ENCODE measurements around the gene CEP350.
"Not testable (repeated sequence)": the region's sequence is repeated elsewhere in the genome, so short reads cannot be mapped to it uniquely, and the experiment has no call there.

The CEP350 gene

DNA sequence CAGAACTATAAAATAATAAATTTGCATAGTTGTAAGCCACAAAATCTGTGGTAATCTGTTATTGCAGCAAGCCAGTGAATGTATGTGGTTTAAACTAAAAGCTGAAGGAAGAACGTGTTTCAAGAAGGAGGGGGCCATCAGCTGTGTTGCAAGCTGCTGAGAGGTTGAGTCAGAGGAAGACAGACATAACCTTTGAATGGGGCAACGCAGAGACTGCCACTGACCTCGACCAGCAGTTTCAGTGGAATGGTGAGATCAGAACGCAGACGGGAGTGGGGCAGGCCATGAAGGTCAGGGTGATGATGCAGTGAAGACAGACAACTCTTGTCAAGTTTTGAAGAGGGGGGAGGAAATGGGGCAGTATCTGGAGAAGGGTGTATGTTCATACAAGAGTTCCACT lies 176.9 kb downstream of the CEP350 start:
- no peak for DNase-seq

DNA sequence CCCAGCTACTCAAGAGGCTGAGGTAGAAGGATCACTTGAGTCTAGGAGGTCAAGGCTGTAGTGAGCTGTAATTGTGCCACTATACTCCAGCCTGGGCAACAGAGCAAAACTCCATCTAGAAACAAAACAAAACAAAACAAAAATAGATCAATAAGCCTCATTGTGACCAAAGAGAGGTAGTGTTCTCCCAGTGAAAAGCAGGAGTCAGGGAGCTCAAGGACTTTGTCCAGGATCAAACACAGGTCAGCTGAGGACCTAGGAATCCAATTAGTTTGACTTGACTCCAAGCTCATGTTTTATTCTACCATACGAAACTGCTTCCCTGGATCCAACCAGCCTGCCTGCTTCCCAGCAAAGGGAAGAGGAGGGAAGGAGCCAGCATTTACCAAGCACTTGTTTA lies 178.6 kb downstream of the CEP350 start:
- DNase-seq: no peak

DNA sequence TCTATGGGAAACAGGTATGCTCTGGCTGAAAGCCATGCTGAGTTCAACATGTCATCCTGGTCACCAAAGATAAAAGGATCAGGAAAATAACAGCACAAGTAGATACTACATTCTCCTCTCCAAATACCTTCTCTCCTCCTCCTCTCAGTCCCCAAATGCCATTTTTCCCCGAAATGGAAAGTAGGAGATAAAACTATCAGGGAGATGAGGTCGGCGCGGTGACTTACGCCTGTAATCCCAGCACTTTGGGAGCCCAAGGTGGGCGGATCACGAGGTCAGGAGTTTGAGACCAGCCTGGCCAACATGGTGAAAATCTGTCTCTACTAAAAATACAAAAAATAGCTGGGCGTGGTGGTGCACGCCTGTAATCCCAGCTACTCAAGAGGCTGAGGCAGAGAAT lies 179.1 kb downstream of the CEP350 start:
- not testable (repeated sequence) for DNase-seq

DNA sequence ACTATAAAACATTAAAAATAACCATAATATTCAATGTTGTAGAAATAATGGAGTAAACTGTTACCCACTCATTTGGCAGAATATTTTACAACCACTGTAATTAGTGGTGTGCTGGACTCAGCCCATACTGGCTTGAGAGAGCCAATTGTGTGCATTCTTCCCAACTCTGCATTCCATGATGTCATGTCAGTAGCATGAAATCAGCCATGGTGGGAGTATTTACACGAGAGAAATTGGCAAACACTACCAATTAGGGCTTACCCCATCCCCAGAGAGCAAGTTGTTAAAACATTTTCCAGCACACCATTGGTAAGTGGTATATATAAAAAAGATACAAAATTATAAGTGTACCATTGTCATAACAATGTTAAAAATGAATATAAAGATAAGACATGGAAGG lies 180.9 kb downstream of the CEP350 start:
- no peak for DNase-seq

DNA sequence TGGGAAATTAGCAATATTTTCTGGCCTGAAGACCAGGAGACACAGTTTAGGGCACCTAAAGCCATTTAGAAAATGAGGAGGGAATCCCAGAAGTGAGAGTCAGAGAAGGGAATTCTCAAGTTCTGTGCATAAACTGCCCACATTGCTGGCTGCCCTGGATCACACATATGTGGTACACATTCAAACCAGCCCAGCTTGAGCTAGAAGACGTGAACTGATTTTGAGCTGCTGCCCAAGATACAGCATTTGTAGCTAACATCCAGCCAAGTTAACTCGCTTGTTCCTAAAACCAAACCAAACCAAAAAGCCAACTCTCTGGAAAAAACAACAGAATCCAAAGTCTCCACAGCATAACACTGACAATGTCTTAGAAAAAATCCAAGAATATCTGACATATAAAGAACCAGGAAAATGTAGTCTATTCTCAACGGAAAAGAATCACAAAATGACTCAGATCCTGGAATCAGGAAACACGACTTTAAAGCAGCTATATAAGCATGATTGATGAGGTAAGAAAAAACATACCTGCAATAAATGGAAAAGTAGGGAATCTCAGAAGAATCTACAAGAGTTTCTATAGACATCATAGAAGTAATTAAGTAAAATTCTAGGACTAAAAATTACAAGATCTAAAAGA lies 181.8 kb downstream of the CEP350 start:
- no peak for DNase-seq

DNA sequence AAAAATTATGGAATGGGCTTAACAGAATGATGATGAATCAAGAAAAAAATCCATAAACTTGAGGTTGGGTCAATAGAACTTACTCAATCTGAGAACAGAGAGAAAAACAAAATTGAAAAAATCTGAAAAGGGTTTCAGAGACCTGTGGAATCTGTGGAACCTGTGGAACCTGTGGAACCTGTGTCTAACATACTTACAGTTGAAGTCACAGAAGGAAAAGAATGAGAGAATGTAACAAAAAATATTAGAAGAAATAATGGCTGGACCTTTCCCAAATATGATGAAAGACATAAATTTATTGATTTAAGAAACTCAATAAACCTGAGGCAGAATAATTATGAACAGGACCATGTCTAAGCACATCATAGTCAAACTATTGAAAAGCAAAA lies 182.4 kb downstream of the CEP350 start:
- DNase-seq: no peak

DNA sequence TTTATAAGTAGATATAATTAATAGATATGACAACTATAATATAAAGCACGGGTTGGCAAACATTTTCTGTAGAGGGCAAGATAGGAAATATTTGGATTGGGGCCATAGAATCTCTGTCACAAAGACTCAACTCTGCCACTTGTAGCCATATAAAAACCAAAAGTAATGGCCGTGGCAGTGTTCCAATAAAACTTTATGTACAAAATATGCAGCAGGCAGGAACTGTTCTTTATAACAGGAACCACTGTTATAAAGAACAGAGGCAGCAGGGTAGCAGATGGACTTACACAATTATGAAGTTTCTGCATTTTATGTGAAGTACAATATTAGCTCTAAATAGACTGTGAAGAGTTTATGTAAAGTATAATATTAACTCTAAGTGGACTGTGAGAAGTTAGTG lies 183.2 kb downstream of the CEP350 start:
- DNase-seq: no peak

DNA sequence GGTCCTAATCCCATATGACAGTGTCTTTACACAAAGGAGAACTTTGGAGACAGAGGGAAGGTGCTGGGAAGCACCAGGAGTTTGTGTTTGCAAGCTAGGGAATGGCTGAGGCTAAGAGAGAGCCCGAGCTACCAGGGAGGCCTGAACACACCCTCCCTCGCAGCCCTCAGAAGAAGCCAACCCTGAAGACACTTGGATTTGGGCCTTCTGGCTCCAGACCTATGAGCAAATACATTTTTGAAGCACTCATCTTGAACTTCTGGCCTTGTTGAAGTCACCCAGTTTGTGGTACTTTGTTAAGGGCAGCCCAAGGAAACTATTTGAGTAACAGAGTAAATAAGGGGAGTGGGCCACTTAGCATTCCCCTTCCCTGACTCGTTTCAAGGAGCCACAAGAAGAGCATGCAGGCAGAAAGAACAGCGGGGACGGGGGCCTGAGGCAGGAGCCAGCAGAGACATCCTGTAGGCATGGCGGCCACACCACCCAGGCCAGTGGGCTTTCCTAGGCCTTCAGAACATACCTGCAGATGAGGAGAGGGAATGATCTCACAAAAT lies 186.8 kb downstream of the CEP350 start:
- no peak for DNase-seq

DNA sequence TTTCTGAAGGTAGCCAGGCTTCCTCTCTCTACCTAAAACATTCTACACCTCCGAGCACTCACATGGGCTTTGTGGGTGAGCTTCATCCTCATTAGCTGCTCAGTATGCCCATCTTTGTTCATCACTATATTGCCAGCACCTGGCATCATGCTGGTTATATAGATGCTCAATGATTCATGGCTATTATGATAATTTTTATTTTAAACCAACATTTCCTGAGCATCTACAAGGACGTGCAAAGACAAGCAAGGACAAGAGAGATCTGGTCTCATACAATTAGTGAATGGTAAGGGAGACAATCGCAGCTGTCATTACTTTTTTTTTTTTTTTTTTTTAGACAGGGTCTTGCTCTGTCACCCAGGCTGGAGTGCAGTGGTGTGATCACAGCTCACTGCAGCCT lies 188.7 kb downstream of the CEP350 start:
- no peak for DNase-seq

DNA sequence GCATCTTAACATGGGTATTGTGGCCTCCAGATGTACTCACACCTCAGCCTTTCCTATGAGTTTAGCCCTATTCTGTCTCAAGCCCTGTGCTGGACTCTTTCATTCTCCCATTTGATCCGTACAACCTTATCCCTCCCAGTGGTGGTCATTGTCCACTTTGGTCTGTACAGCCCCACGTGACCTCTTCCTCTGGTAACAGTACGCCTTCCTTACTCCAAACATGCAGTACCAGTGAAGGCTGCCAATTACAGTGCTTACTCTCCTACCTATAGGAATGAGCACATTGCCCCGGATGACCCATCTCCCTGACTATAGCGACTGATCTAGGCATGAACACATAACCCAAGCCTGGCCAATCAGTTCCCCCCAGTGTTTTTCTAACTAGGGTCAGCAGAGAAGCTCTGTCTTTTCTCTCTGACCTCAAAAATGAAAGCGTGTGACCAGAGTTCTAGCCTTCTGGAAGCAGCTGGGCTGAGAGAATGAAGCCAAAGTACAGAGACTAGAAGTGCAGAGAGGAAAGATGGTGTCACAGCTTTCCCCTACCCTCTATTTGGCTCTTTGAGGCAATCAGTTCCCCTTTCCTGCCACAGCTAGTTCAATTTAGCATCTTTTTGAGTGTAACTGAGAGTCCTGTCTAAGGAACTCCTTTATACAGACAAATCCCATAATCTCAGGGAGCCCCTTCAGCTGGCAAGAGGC lies 190.2 kb downstream of the CEP350 start:
- DNase-seq: no peak

DNA sequence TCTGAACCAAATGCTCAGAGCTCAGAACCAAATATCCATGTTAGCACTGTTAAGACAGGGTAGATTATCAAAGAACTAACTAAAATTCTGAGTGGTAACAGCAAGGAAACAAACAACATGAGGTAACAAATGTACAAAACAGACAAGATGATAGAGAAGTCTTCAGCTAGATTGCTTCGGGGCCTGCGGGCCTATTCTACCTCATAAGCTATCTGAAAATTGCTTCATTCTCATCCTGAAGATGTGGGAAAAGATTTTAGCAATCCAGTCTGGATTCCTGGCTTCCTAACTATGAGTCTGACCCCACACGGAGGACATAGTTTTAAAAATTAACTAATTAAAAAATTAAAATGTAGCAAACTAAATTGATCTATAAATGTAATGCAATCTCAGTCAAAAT lies 190.8 kb downstream of the CEP350 start:
- no peak for DNase-seq

DNA sequence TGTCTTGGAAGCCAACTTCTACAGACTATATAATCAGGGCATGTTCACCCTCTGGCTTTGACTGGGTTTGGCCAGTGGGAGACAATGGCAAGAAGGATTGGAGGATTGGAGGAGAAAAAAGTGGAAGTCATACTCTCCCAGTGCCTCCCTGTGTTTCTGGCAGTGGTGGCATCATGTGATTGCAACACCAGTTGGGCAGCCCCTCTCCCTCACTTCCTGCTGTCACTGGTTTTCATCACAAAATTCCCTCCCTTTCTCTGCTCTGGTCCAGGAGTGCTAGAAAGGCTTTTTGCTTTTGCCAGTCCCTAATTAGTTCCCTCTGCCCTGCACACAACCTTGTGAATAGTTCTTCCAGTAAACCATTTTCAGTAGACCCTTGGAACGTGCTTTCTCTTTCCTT lies 196.4 kb downstream of the CEP350 start:
- DNase-seq: no peak

DNA sequence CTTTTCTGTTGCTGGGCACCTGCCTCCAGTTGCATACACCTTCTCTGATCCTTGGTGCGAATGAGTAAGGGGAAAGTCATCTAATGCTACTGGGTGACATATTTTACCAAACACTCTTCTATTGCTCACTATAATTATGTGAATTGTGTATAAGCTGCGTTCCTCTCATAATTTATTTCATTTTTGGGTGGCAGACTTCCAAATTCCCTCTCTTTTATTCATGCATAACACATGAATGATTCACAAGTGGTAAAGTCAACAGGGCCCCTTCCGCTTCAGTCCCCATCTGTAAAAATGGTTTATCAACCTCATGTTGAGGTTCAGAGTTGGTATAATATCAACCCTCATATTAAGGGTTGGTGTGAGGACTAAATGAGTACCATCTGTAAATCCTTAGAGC lies 196.9 kb downstream of the CEP350 start:
- no peak for DNase-seq

DNA sequence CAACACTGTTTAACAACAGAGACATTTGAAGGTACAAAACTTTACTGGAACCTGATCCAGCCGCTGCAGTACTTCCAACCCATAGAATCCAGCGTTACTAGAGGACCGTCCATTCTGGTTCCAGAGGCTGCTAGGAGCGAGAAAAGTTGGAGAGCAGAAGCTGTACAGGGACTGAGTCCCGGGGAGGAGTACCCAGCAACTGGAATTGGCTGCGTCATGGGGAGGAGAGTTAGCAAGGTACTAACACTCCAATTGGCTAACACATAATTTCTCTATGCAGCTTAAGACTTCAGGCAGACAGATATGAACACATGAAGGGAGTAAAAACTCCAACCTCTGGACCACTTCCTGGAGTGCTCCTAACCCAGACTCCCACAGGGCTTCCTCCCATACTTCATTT lies 198.0 kb downstream of the CEP350 start:
- no peak for DNase-seq

DNA sequence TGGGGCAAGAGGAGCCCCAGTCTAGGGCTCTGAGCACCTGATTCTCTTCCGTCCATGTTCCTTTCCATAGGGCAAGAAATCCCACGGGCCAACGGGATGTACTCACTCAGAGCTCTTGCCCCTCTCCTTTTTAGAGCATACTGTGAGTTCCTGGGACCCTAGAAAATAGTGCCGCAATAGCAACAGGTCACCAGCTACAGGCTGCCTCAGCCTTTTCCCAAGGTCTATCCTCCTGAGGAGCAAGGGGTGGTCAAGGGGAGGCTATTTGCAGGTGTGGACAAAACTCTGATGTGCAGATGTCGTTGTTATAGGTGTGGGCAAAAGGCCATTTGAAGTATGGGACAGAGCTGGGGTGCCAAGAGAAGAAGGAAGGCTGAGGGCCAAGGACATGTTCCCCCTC lies 198.4 kb downstream of the CEP350 start:
- DNase-seq: no peak

DNA sequence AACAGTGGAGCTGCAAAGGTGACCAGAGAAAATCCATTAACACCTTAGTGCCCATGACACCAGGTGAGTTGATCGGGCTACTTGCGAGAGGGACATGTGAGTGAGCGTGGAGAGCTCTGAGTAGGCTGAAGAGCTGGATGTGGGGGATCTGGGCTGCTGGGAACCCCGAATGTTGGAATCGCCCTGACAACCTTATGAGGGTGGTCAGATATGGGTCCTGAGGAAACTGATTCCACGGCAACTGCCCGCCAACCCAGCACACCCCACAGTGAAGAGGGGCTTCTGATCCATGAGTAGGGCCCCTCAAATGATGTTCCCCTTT lies 199.4 kb downstream of the CEP350 start:
- DNase-seq: no peak

DNA sequence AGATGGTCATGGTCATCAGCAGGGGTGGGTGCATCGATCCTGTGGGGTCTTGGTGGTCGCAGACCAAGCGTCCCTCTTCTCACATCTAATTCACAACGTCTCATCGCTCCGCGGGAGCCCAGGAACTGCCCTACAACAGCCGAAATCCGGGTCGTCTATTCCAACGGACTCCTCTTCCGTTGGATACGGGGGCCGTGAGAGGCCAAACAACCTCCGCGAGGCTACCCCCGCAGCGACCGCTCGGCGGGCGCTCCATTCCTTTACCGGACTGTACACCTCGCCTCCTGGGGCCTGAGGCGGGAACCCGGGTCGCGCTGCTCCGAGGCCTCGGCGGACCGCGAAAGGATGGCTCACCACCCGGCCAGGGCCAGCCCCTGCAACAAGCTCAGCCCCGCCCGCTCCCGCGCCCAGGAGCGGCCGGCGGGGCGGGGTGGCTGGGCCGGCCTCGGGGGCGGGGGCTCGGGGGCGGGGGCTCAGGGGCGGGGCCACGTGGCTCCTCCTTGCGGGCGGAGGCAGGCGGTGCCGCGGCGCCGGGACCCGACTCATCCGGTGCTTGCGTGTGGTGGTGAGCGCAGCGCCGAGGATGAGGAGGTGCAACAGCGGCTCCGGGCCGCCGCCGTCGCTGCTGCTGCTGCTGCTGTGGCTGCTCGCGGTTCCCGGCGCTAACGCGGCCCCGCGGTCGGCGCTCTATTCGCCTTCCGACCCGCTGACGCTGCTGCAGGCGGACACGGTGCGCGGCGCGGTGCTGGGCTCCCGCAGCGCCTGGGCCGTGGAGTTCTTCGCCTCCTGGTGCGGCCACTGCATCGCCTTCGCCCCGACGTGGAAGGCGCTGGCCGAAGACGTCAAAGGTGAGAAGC lies 199.9 kb downstream of the CEP350 start, which contains the start of gene QSOX1:
TSS of gene QSOX1 (plus strand) at position 545 of the 857 bp plus-strand sequence. CDS start at position 584, 39 bp downstream.
- peak; percentile 77 for DNase-seq

DNA sequence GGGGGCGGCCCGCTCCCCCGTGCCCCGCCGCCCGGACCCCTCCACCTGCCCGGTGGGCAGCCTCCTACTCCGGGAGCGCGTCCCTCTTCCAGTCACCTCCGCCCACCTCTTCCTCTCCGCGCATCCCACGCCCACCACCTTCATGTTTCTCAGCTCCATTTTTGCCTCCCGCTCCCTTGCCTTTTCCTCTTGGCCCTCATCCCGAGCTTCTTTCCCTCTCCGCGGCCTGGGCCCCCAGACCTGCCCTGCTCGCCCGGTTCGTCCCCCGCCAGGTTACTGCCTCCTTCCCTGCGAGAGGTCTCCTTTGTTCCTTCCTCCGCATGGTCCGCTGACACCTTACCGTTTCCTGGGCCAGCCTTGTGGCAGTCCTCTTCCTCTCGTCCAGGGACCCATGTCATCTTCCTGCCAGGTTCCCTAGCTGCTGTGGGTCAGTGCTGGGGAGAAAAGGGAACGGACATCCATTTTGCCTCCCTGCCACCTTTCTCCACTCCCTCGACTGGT lies 200.6 kb downstream of the CEP350 start:
- DNase-seq: no peak

DNA sequence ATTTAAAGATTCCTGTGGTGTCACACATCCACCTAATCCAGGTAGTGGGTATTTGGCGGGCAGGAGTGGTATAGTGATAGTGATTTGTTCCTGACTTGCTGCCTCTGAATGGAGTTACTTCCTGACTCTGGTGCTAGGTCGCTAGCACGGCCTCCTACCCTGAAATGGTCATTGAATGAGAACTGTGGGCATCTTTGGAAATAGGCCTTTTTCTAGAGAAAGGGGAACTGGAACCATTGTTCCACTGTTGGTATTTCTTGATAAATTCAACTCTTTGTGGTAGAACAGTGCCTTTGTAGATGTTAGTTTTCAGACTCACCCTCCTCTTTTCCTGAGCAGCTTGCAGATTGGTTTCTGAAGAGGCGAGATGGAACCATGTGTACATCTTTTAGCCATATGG lies 201.6 kb downstream of the CEP350 start:
- DNase-seq: no peak

DNA sequence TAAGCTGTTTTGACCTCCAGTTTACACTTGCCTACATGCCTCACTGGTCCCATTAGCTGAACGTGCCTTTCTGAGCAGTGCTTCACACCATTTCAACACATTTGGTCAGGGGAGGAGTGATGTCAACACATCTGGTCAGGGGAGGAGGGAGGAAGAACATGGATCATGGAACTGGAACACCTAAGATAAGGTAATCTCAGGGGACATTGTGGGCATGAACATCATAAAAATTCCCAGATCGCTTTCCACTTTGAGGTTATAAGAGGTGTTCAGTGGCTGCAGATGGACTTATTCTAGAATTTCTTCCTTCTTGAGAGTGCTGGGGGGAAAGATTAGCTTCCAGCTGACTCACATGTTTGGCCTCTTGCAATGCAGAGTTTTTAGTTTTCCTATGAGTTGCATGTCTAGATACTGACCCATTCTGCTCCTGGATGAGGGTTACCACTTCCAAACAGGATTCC lies 202.1 kb downstream of the CEP350 start:
- DNase-seq: no peak

DNA sequence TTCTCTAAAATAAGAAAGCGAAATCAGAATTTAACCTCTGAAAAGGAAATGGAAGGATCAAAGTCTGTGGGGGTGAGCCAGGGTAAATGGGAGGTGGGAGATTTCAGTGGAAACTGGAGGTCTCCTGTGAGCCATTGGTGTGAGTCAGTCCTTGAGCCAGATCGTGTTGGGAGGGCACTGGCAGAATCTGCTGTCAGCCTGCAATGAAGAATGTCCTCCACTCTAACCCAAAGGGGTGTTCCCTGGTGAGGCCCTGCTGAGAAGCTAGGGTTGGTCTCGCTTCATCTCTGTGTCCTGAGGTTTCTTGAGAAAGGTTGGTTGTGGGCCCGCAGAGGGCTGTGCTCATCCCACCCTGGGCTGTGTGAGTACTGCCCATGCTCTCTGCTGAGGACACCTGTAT lies 202.5 kb downstream of the CEP350 start:
- DNase-seq: no peak

DNA sequence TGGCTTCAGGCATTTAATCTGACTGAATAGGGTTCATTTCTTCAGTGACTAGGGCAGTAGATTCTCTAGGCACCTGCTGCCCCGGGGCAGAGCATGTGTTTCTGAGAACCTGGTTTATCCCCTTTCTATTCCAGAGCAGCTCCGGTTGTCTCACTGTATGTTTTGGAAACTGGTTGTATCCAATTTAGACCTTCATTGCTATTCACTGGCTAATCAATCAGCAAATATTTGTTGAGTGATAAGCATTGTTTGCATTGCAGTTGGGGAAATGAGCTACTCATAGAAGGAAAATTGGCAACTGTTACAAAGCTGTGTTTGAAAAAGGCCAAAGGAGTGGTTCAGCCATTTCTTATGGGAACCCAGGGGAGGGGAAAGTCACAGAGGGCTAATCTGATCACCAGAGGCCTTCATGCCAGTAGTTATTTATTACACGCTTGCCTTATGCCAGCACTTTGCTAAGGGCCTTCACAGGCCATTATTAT lies 203.0 kb downstream of the CEP350 start:
- DNase-seq: no peak
